Measurements from ENCODE around the gene CHI3L1. TPM values are rescaled to one million over a fixed set of nuclear protein-coding genes. Genes with fewer than 3 reads are reported as not detected.

Gene CHI3L1
- total RNA-seq, 4 donors from 2014 or later, result 80.5 to 188 (median 107) TPM

DNA sequence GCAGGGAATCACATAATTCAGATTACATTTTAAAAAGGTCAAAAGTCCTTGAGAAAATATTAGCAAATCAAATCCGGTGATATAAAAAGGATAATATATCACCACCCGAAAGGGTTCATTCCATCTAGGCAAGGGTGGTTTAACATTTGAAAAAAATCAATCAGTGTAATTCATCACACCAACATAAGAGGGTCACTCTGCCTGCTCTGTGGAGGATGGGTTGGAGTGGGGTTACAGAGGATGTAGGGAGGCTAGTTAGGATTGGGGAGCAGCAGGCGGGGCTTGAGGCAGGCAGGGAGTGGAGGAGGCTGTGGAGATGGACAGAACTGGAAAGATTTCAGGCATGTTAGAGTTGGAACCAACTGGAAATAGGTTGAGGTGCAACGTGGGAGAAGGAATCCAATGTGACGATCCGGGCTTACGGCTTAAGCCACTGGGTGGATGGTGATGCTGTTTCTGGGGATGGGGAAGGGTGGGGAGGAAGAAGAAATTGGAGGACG is 46.5 kb downstream of the CHI3L1 start:
- TF ChIP-seq POLR2A (IDR thresholded peaks at IDR 0.05), result no peak
- TF ChIP-seq, protein P1, sequence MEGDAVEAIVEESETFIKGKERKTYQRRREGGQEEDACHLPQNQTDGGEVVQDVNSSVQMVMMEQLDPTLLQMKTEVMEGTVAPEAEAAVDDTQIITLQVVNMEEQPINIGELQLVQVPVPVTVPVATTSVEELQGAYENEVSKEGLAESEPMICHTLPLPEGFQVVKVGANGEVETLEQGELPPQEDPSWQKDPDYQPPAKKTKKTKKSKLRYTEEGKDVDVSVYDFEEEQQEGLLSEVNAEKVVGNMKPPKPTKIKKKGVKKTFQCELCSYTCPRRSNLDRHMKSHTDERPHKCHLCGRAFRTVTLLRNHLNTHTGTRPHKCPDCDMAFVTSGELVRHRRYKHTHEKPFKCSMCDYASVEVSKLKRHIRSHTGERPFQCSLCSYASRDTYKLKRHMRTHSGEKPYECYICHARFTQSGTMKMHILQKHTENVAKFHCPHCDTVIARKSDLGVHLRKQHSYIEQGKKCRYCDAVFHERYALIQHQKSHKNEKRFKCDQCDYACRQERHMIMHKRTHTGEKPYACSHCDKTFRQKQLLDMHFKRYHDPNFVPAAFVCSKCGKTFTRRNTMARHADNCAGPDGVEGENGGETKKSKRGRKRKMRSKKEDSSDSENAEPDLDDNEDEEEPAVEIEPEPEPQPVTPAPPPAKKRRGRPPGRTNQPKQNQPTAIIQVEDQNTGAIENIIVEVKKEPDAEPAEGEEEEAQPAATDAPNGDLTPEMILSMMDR (IDR thresholded peaks at IDR 0.05), result no peak
- WGBS, 2 donors, result 83 to 86% methylated on average over 8 of the region's 8 CpGs

DNA sequence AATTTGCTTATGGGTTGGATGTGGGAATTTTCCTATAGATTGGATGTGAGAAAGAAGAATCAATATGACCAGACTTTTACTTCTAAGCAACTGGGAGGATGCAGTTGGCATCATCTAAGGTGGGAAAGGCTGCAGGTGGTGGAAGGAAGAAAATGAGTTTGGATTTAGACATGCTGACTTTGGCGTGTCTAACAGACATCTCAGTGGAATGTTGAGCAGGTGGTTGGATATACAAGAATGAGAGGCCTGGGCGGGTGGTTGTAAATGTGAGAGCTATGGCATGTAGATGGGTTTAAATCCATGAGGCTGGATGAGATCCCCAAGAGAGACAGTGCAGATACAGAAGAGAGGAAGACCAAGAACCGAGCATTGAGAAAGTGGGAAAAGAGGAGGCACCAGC is 48.4 kb downstream of the CHI3L1 start:
- H3K4me3 ChIP-seq (ENCODE audit: low read depth, poor library complexity, severe bottlenecking), result no peak overlapping the region
- intact Hi-C loops (cut with DNase I; ENCODE audit: low total_unique reads), result loop anchor here (5.0 kb wide), 1 partner anchor 949 kb away; no protein-coding TSS in a partner anchor
- DNase-seq (ENCODE audit: low spot score in 2 of 2), result no peak
- no peak for TF ChIP-seq POLR2A (IDR thresholded peaks at IDR 0.05)
- TF ChIP-seq, protein P1 (IDR thresholded peaks at IDR 0.05), result no peak
- 82 to 86% methylated on average over 3 of the region's 3 CpGs for WGBS, 2 donors

More for the DNA sequence above, 46.5 kb downstream of the CHI3L1 start:
- H3K4me3 ChIP-seq (ENCODE audit: low read depth, poor library complexity, severe bottlenecking), result no peak overlapping the region
- DNase-seq (ENCODE audit: low spot score in 2 of 2), result no peak
- intact Hi-C loops (cut with DNase I; ENCODE audit: low total_unique reads), result loop anchor here (5.0 kb wide), 1 partner anchor 947 kb away; no protein-coding TSS in a partner anchor

DNA sequence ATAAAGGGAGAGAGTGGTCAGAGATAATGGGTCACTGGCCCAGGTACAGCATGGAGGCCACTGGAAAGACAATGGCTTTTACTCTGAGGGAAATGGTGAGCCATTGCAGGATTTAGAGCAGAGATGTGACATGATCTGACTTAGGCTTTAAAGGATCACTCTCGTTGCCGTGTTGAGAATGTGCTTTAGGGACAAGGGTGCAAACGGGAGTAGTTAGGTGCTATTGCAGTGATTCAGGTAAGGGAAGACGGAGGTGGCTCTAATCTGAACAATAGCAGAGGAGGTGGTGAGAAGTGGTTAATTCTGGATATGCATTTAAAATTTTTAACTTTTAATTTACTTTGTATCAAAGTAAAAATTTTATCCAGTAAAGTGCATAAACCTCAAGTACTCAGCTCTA is 49.2 kb downstream of the CHI3L1 start:
- WGBS, 2 donors, result 87 to 91% methylated on average over 4 of the region's 4 CpGs

DNA sequence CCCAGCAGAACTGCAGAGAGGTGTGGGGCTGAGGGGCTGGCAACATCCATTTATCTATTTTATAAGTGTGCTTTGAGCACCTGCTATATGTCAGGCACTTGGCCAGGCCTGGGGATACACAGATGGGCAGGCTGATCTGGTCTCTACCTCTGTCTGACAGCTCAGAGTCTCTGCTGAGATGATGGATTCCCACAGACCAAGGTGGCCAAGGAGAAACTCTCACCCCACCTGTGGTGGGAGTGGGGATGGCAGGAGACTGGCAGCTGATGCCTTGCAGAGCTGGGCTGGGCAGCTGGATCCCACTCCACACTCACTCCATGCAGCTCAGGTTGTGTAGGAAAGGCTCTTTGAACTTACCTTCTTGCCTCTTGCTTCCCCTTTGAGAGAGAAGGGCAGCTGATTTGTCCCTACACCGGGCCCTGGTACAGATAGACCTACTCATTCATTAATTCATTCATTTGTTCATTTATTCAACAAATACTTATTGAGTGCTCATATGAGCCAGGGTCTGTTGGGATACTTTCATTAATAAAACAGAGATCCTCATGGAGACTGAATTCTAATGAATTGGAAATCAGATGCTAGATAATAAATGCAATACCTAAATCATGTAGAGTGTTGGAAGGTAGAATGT is 50.0 kb downstream of the CHI3L1 start:
- no peak overlapping the region for H3K4me3 ChIP-seq (ENCODE audit: low read depth, poor library complexity, severe bottlenecking)
- DNase-seq (ENCODE audit: low spot score in 2 of 2), result no peak
- WGBS, 2 donors, result 96 to 100% methylated on average over 1 of the region's 1 CpG
- intact Hi-C loops (cut with DNase I; ENCODE audit: low total_unique reads), result loop anchor here (5.0 kb wide), 1 partner anchor 951 kb away; no protein-coding TSS in a partner anchor
- TF ChIP-seq, protein P1 (IDR thresholded peaks at IDR 0.05), result no peak
- no peak for TF ChIP-seq POLR2A (IDR thresholded peaks at IDR 0.05)

More for the DNA sequence above, 49.2 kb downstream of the CHI3L1 start:
- no peak for DNase-seq (ENCODE audit: low spot score in 2 of 2)
- TF ChIP-seq, protein P1 (IDR thresholded peaks at IDR 0.05), result no peak
- no peak for TF ChIP-seq POLR2A (IDR thresholded peaks at IDR 0.05)
- no peak overlapping the region for H3K4me3 ChIP-seq (ENCODE audit: low read depth, poor library complexity, severe bottlenecking)
- intact Hi-C loops (cut with DNase I; ENCODE audit: low total_unique reads), result loop anchor here (5.0 kb wide), 1 partner anchor 950 kb away; no protein-coding TSS in a partner anchor

DNA sequence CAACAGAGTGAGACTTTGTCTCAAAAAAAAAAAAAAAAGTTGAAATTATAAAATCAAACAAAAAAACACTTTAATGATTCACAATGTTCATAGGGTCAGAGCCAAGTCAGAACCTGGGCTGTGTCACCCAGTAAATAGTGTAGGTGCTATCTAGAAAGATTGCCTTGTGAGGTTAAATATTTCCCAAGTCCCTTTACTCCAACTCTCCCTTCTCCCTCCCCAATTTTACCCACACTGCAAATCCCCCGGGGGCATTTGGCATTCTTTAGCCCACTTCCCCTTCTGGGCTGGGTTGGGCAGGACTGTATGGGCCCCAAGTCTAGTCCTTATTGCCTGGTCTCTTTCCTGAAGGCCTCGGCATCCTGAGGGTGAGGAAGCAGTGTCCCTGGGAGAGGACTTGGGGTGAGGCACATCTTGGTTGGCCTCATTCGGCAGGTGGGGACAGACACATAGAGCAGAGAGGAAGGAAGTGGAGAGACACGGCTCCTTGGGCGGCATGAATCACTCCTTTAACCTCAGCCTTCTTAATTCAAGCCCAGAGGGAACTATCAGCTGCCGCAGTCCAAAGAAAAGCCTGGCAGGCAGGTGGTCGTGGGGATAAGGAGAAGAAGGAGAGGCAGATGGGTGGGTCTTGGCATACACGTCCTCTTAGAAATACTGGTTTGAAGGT is 50.7 kb downstream of the CHI3L1 start:
- 50 to 56% methylated on average over 8 of the region's 8 CpGs for WGBS, 2 donors
- DNase-seq (ENCODE audit: low spot score in 2 of 2), result no peak
- no peak overlapping the region for H3K4me3 ChIP-seq (ENCODE audit: low read depth, poor library complexity, severe bottlenecking)
- intact Hi-C loops (cut with DNase I; ENCODE audit: low total_unique reads), result loop anchor here (5.0 kb wide), 1 partner anchor 952 kb away; no protein-coding TSS in a partner anchor
- no peak for TF ChIP-seq POLR2A (IDR thresholded peaks at IDR 0.05)
- TF ChIP-seq, protein P1 (IDR thresholded peaks at IDR 0.05), result no peak
